OCI-LY1 (cell line): ENCODE data around the gene DMTF1.
"Not testable (repeated sequence)": the region's sequence is repeated elsewhere in the genome, so short reads cannot be mapped to it uniquely, and the experiment has no call there.

Experiments
- CTCF ChIP-seq: fragments of 200-600 bp; sonication (generic), shearing (Covaris generic); IDR thresholded peaks from 2 replicates; pipeline ENCODE4 v1.5.1; 2017; ENCODE audit warnings: mild to moderate bottlenecking, antibody characterized with exemption, low read length, moderate library complexity, mixed read lengths
- EZH2 ChIP-seq: fragments of 200-600 bp; sonication (generic), shearing (Covaris generic); IDR thresholded peaks from 2 replicates; pipeline ENCODE4 v1.8.0; 2017; ENCODE audit warnings: borderline replicate concordance, mixed run types, mild to moderate bottlenecking, antibody characterized with exemption, low read length, moderate library complexity, mixed read lengths

DNA sequence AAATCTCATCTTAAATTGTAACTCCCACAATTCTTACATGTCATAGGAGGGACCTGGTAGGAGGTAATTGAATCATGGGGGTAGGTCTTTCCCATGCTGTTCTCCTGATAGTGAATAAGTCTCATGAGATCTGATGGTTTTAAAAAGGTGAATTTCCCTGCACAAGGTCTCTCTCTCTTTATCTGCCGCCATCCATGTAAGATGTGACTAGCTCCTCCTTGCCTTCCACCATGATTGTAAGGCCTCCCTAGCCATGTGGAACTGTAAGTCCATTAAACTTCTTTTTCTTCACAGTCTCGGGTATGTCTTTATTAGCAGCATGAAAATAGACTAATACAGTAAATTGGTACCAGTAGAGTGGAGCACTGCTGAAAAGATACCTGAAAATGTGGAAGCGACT, 38.3 kb upstream of the DMTF1 start:
- not testable (repeated sequence) for TF ChIP-seq CTCF, EZH2
